GM12878 (cell line): ENCODE data around the gene NEXMIF. TPM values are rescaled to one million over a fixed set of nuclear protein-coding genes. Genes with fewer than 3 reads are reported as not detected.
A peak's percentile ranks its signal among the peaks of the same experiment; 100 is the strongest.

Experiments
- ATAC-seq: fragments of 200-7000 bp; cut with Tn5 transposase; 3 replicates; pipeline ENCODE4 v1.9.1; 2020; ENCODE audit warnings: mild to moderate bottlenecking, moderate library complexity
- BruUV-seq: library from RNA; stranded (reverse); fragments of 400-500 nt; replicated peaks from 2 replicates; lab custom pipeline; 2021; lab: Mats Ljungman, UMichigan
- CTCF ChIA-PET: fragments of 300-600 bp; sonication (Branson Sonifier 250); formaldehyde crosslinking; extraction: SDS; loops from one replicate; lab custom pipeline; 2021; ENCODE audit warnings: inconsistent platforms; lab: Yijun Ruan, JAX
- POLR2A ChIA-PET: fragments of 350-600 bp; formaldehyde crosslinking; extraction: SDS; loops from one replicate; lab custom pipeline; 2021; ENCODE audit warnings: inconsistent platforms; lab: Charles Lee
- RAD21 ChIA-PET: fragments of 300-600 bp; sonication (Branson Sonifier 250); formaldehyde crosslinking; loops from one replicate; lab custom pipeline; 2023; ENCODE audit warnings: antibody characterized with exemption; ENCODE audit not compliant: unreplicated experiment; lab: Charles Lee
- SMC1A ChIA-PET: fragments of 300-600 bp; sonication (Branson Sonifier 250); formaldehyde crosslinking; loops from one replicate; lab custom pipeline; 2023; ENCODE audit not compliant: unreplicated experiment, uncharacterized antibody; lab: Charles Lee
- DNase-seq: peaks from one replicate; pipeline ENCODE4 v3.0.0-alpha.2; 2011; ENCODE audit warnings: low read depth, low spot score
- FAIRE-seq: peaks from 3 replicates; lab custom pipeline; 2011; peaks lifted over from hg19 to GRCh38; lab: Jason Lieb, UNC
- H2AFZ ChIP-seq: 2 replicates; pipeline ENCODE4 v1.6.0; 2011; ENCODE audit warnings: low read depth, low read length, control low read depth; ENCODE audit not compliant: control insufficient read depth
- H3K27ac ChIP-seq: 2 replicates; pipeline ENCODE4 v1.5.1; 2011; ENCODE audit warnings: control low read depth; ENCODE audit not compliant: control insufficient read depth, insufficient read depth
- H3K27me3 ChIP-seq, 2 experiments: replicated peaks in 1 of 2; 2 replicates each; pipeline versions ENCODE4 v1.6.0 to v1.6.1; 2011; ENCODE audit warnings: low read length in 1 of 2; ENCODE audit not compliant: control insufficient read depth in 2 of 2, insufficient read depth in 2 of 2
- H3K36me3 ChIP-seq, 2 experiments: 2 replicates each; pipeline ENCODE4 v1.5.1; 2011; ENCODE audit warnings: low read length in 1 of 2; ENCODE audit not compliant: control insufficient read depth in 2 of 2, insufficient read depth in 2 of 2
- H3K4me1 ChIP-seq: 2 replicates; pipeline ENCODE4 v1.6.1; 2011; ENCODE audit warnings: mild to moderate bottlenecking, low read length, moderate library complexity, mixed read lengths; ENCODE audit not compliant: control insufficient read depth, insufficient read depth
- H3K4me2 ChIP-seq: 2 replicates; pipeline ENCODE4 v1.6.0; 2011; ENCODE audit warnings: control low read depth; ENCODE audit not compliant: control insufficient read depth, insufficient read depth
- H3K4me3 ChIP-seq: fragments of 200-600 bp; sonication (generic); 2 replicates; pipeline ENCODE4 v1.5.1; 2016
- H3K79me2 ChIP-seq: 2 replicates; pipeline ENCODE4 v1.6.0; 2011; ENCODE audit warnings: low read length; ENCODE audit not compliant: control insufficient read depth, insufficient read depth
- H3K9ac ChIP-seq: 2 replicates; pipeline ENCODE4 v1.8.0; 2011; ENCODE audit warnings: low read length, control low read depth, mixed read lengths; ENCODE audit not compliant: control insufficient read depth, insufficient read depth
- H3K9me3 ChIP-seq: replicated peaks from 3 replicates; pipeline ENCODE4 v1.5.1; 2011; ENCODE audit warnings: mild to moderate bottlenecking, low read length; ENCODE audit not compliant: control insufficient read depth, insufficient read depth
- H4K20me1 ChIP-seq: 2 replicates; pipeline ENCODE4 v1.6.0; 2011; ENCODE audit not compliant: control insufficient read depth, insufficient read depth
- CUX1 ChIP-seq: IDR thresholded peaks from 2 replicates; pipeline ENCODE4 v1.6.1; 2012; ENCODE audit warnings: improper control_type of control experiment, low read depth, low read length; ENCODE audit not compliant: insufficient replicate concordance
- FOXK2 ChIP-seq: fragments of 450-650 bp; IDR thresholded peaks from 2 replicates; pipeline ENCODE4 v1.6.1; 2017; ENCODE audit warnings: mild to moderate bottlenecking, moderate library complexity
- FOXM1 ChIP-seq: IDR thresholded peaks from 2 replicates; pipeline ENCODE4 v1.6.1; 2012; ENCODE audit warnings: low read depth, mild to moderate bottlenecking, inconsistent platforms, low read length, moderate library complexity
- MEF2A ChIP-seq: IDR thresholded peaks from 2 replicates; pipeline ENCODE4 v1.6.1; 2011; ENCODE audit warnings: low read depth, mild to moderate bottlenecking, low read length, moderate library complexity; ENCODE audit not compliant: insufficient read depth
- NFIC ChIP-seq: IDR thresholded peaks from 2 replicates; pipeline ENCODE4 v1.6.1; 2012; ENCODE audit warnings: low read depth, mild to moderate bottlenecking, inconsistent platforms, low read length, moderate library complexity
- SREBF2 ChIP-seq: IDR thresholded peaks from 2 replicates; pipeline ENCODE4 v1.6.1; 2012; ENCODE audit warnings: mild to moderate bottlenecking, low read length
- TARDBP ChIP-seq: IDR thresholded peaks from 2 replicates; pipeline ENCODE4 v1.6.1; 2016; ENCODE audit warnings: borderline replicate concordance
- TCF7 ChIP-seq: IDR thresholded peaks from 2 replicates; pipeline ENCODE4 v1.6.1; 2014; ENCODE audit warnings: antibody characterized with exemption, borderline replicate concordance
- ZNF384 ChIP-seq: IDR thresholded peaks from 2 replicates; pipeline ENCODE4 v1.6.1; 2012; ENCODE audit warnings: low read depth, mild to moderate bottlenecking, low read length, improper control_type of control experiment, borderline replicate concordance
- WGBS: methylation state at CpG from one replicate; pipeline ENCODE4 v1.1.6; 2016; ENCODE audit warnings: low lambda C conversion rate; ENCODE audit not compliant: insufficient replicate concordance, insufficient coverage; ENCODE audit errors: missing lambda C conversion rate; 5-methylcytosine and 5-hydroxymethylcytosine counted together
- in situ Hi-C: fragments of 300-500 bp; cut with MboI; formaldehyde crosslinking; loops from 9 replicates; pipeline ENCODE4 v1.14.3; 2018; ENCODE audit warnings: mixed read lengths
- intact Hi-C: fragments of 100-400 bp; cut with micrococcal nuclease; formaldehyde crosslinking; loops from one replicate; pipeline ENCODE4 v1.14.2; 2022; ENCODE audit not compliant: unreplicated experiment
- polyA plus RNA-seq, 11 experiments: library from polyadenylated mRNA; depleted of rRNA in 4 of 11; unstranded in 6 of 11; stranded (reverse) in 5 of 11; fragments of >200 nt; fragmentation: Nextera tagmentation in 4 of 11; fragmentation: Illumina TruSeq in 1 of 11; extraction: Ambion mirVana in 4 of 11; extraction: Trizol in 1 of 11; gene quantifications; 1 replicate in 1 of 11; 2 replicates in 10 of 11; pipeline versions ENCODE4 v1.2.1 to v1.2.3, GENCODE V29; 2011 to 2016; ENCODE audit warnings: inconsistent platforms in 2 of 11, missing spikeins in 2 of 11, low read depth in 1 of 11
- total RNA-seq, 4 experiments: library from RNA; depleted of rRNA in 3 of 4; stranded (reverse); fragments of >200 nt in 3 of 4; fragmentation: Illumina TruSeq in 1 of 4; extraction: Trizol in 1 of 4; gene quantifications; 2 replicates each; pipeline versions ENCODE4 v1.2.1 to v1.2.3, GENCODE V29; 2013 to 2021
- TF ChIP-seq, protein P1 (sequence below): fragments of 450-650 bp; IDR thresholded peaks from 2 replicates; pipeline ENCODE4 v1.6.1; 2016; ENCODE audit warnings: mild to moderate bottlenecking
- TF ChIP-seq, protein P2 (sequence below): IDR thresholded peaks from 2 replicates; pipeline ENCODE4 v1.6.1; 2012; ENCODE audit warnings: mild to moderate bottlenecking, low read depth, low read length

NEXMIF gene
- total and polyA plus RNA-seq, 10 of the 15 experiments (the other 5 are each of a cell fraction or from before 2014, with no cell fraction given) = 0.75 to 10.4 (median 4.3) TPM

GRCh38 chrX:74781507-74782034 is 143.7 kb downstream of the NEXMIF start (continued):
- TF ChIP-seq, protein P1, sequence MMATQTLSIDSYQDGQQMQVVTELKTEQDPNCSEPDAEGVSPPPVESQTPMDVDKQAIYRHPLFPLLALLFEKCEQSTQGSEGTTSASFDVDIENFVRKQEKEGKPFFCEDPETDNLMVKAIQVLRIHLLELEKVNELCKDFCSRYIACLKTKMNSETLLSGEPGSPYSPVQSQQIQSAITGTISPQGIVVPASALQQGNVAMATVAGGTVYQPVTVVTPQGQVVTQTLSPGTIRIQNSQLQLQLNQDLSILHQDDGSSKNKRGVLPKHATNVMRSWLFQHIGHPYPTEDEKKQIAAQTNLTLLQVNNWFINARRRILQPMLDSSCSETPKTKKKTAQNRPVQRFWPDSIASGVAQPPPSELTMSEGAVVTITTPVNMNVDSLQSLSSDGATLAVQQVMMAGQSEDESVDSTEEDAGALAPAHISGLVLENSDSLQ = peak; percentile 34; the same call in 1 of the 2 replicates
- peak; percentile 91 for TF ChIP-seq CUX1
- peak; percentile 80 for TF ChIP-seq FOXM1
- peak; percentile 56 for TF ChIP-seq NFIC

GRCh38 chrX:74779175-74779574 is 146.1 kb downstream of the NEXMIF start:
- intact Hi-C loops (loop anchor here (2.0 kb wide), 2 partner anchors 146 to 164 kb away; partner anchors contain the start of genes NEXMIF and RLIM), in situ Hi-C loops (no loop called here)
- ATAC-seq (peak; percentile 72), FAIRE-seq (no peak), DNase-seq (no peak)
- no peak overlapping the region for H3K9ac ChIP-seq
- ChIA-PET RAD21 (interaction anchor here (1.1 to 6.1 kb wide), 4 partner anchors 20 to 145 kb away, joined by 3 to 36 read pairs (median 20); no protein-coding TSS in a partner anchor), SMC1A (interaction anchor here (1.3 to 1.8 kb wide), 2 partner anchors 18 to 111 kb away, joined by 5 to 9 read pairs; no protein-coding TSS in a partner anchor), CTCF (no interaction called here), POLR2A (interaction anchor here (1.2 to 1.7 kb wide), 2 partner anchors 20 to 145 kb away, joined by 3 to 4 read pairs; no protein-coding TSS in a partner anchor)
- WGBS = 31% methylated on average over 3 of the region's 3 CpGs
- H3K36me3 ChIP-seq = no peaks in the 10 kb centered on the region
- H3K4me2 ChIP-seq = no peak overlapping the region
- no peaks in the 10 kb centered on the region for H4K20me1 ChIP-seq
- H3K27ac ChIP-seq = 0 out of 2 replicates have a peak overlapping the region, but pooled peaks have one; percentile 0
- H3K9me3 ChIP-seq = no peaks in the 10 kb centered on the region
- no peaks in the 10 kb centered on the region for H3K27me3 ChIP-seq
- no TSS peak for BruUV-seq
- H3K79me2 ChIP-seq = no peaks in the 10 kb centered on the region
- H2AFZ ChIP-seq = no peak overlapping the region
- peaks cover 10% of the 10 kb centered on the region for H3K4me1 ChIP-seq
- no peak overlapping the region for H3K4me3 ChIP-seq
- no peak for TF ChIP-seq ZNF384
- no peak for TF ChIP-seq MEF2A
- no peak for TF ChIP-seq SREBF2
- TF ChIP-seq, protein P2, sequence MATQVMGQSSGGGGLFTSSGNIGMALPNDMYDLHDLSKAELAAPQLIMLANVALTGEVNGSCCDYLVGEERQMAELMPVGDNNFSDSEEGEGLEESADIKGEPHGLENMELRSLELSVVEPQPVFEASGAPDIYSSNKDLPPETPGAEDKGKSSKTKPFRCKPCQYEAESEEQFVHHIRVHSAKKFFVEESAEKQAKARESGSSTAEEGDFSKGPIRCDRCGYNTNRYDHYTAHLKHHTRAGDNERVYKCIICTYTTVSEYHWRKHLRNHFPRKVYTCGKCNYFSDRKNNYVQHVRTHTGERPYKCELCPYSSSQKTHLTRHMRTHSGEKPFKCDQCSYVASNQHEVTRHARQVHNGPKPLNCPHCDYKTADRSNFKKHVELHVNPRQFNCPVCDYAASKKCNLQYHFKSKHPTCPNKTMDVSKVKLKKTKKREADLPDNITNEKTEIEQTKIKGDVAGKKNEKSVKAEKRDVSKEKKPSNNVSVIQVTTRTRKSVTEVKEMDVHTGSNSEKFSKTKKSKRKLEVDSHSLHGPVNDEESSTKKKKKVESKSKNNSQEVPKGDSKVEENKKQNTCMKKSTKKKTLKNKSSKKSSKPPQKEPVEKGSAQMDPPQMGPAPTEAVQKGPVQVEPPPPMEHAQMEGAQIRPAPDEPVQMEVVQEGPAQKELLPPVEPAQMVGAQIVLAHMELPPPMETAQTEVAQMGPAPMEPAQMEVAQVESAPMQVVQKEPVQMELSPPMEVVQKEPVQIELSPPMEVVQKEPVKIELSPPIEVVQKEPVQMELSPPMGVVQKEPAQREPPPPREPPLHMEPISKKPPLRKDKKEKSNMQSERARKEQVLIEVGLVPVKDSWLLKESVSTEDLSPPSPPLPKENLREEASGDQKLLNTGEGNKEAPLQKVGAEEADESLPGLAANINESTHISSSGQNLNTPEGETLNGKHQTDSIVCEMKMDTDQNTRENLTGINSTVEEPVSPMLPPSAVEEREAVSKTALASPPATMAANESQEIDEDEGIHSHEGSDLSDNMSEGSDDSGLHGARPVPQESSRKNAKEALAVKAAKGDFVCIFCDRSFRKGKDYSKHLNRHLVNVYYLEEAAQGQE = no peak
- TF ChIP-seq TCF7 = peak; percentile 76; the same call in 1 of the 2 replicates
- no peak for TF ChIP-seq FOXK2
- no peak; the same call in 1 of the 2 replicates for TF ChIP-seq NFIC
- TF ChIP-seq TARDBP = no peak
